Keratinocyte (primary cell): Measurements from ENCODE around the gene ARL17B.
"Not testable (repeated sequence)": the region's sequence is repeated elsewhere in the genome, so short reads cannot be mapped to it uniquely, and the experiment has no call there.

Source experiments
- EZH2 ChIP-seq: IDR thresholded peaks from one replicate; pipeline ENCODE4 v1.6.1; 2012; ENCODE audit warnings: inconsistent platforms, mild to moderate bottlenecking, low read length, moderate library complexity
- TF ChIP-seq, protein P1 (sequence below), 3 experiments: IDR thresholded peaks in 1 of 3; conservative IDR thresholded peaks in 1 of 3; optimal IDR thresholded peaks in 1 of 3; 2 replicates in 2 of 3; 3 replicates in 1 of 3; pipeline versions ENCODE3 to v1.5.1; 2011; ENCODE audit warnings: low read length in 3 of 3, mild to moderate bottlenecking in 3 of 3, moderate library complexity in 2 of 3, control low read depth in 1 of 3, inconsistent platforms in 1 of 3; ENCODE audit not compliant: insufficient read depth in 2 of 3; ENCODE audit errors: extremely low read depth in 1 of 3

DNA sequence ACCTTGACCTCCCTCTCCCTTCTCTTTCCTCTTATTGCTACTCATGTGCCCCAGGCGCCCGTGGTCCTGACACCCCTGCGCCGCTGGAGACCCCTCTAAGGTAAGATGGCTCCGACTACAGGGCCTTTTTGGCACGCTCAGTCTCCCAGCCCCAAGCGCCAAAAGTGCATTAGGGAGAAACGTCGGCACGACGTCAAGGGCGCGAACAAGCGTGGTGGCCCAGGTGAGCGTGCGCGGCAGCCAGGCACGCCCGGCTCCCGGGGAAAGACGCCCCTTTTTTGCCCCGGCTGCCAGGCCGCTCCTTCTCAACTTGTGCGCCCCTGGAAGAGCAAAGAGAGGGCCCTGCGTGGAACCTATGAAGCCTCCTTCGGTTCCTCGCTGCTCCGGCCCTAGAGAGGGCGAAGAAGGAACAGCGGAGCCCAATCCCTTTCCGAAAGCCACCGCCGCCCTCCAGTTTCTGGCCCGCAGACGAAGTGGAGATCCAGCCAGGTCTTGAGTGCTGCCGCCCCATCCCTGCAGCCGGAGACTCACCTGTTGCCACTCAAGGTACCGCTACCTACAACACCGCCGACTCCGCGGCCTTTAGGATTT, 326 bp downstream of the ARL17B start:
- TF ChIP-seq, protein P1, sequence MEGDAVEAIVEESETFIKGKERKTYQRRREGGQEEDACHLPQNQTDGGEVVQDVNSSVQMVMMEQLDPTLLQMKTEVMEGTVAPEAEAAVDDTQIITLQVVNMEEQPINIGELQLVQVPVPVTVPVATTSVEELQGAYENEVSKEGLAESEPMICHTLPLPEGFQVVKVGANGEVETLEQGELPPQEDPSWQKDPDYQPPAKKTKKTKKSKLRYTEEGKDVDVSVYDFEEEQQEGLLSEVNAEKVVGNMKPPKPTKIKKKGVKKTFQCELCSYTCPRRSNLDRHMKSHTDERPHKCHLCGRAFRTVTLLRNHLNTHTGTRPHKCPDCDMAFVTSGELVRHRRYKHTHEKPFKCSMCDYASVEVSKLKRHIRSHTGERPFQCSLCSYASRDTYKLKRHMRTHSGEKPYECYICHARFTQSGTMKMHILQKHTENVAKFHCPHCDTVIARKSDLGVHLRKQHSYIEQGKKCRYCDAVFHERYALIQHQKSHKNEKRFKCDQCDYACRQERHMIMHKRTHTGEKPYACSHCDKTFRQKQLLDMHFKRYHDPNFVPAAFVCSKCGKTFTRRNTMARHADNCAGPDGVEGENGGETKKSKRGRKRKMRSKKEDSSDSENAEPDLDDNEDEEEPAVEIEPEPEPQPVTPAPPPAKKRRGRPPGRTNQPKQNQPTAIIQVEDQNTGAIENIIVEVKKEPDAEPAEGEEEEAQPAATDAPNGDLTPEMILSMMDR (optimal IDR thresholded peaks at IDR 0.05 in 1 of 3, IDR thresholded peaks at IDR 0.05 in 1 of 3, conservative IDR thresholded peaks at IDR 0.05 in 1 of 3; ENCODE audit: extremely low read depth in 1 of 3, insufficient read depth in 2 of 3, low read length in 3 of 3) = not testable (repeated sequence)
- TF ChIP-seq EZH2 = not testable (repeated sequence)
